ENCODE measurements around the gene KCNIP4. TPM values are rescaled to one million over a fixed set of nuclear protein-coding genes. Genes with fewer than 3 reads are reported as not detected.

KCNIP4 gene
- total RNA-seq, 1 donor from 2014 or later, result 0.59 TPM

DNA sequence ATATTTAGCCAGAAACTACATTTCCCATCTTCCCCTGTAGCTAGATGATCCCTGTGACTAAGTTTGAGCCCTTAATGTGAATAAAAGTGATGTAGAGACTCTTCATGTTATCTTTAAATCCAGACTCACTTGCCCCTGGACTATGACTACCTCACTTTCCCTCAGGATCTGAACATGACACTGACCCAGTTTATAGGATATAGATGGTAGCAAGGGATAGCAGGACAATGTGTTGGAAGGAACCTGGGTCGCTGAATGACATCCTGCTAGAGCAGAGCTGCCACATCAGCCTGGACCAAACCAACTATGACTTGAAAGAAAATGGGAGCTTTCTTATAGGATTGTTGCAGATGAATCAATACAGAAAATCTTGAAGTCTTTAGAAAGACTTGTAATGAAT lies 1110.1 kb downstream of the KCNIP4 start:
- H3K9me3 Mint-ChIP-seq (ENCODE audit: unreplicated experiment), result peaks cover 2% of the 10 kb centered on the region
- Histone ChIP-seq H4K20me1 (ENCODE audit: insufficient read depth, low read length) (no peaks in the 10 kb centered on the region), H3K4me2 (ENCODE audit: low read length) (no peak overlapping the region), H3K4me3 (ENCODE audit: insufficient read depth, low read depth, low read length) (no peak overlapping the region), H3K79me2 (ENCODE audit: insufficient read depth, low read length) (no peaks in the 10 kb centered on the region), H3K9ac (ENCODE audit: low read length) (no peak overlapping the region), H3K36me3 (ENCODE audit: insufficient read depth, low read length) (no peaks in the 10 kb centered on the region), H2AFZ (ENCODE audit: low read depth, low read length) (no peak overlapping the region), H3K9me3 (ENCODE audit: insufficient read depth, low read depth, low read length) (no peaks in the 10 kb centered on the region), H3K4me1 (ENCODE audit: insufficient read depth, low read length) (peaks cover 5% of the 10 kb centered on the region), H3K27me3 (ENCODE audit: insufficient read depth, low read length) (no peaks in the 10 kb centered on the region), H3K27ac (ENCODE audit: low read depth, low read length) (no peak overlapping the region)
- H3K4me3 Mint-ChIP-seq (ENCODE audit: unreplicated experiment), result no peak overlapping the region
- H3K27me3 Mint-ChIP-seq (ENCODE audit: low read depth, unreplicated experiment), result no peaks in the 10 kb centered on the region
- DNase-seq (ENCODE audit: low read depth), result no peak
- no peak overlapping the region for H3K27ac Mint-ChIP-seq (ENCODE audit: unreplicated experiment)
- FAIRE-seq, result no peak
- peaks cover 19% of the 10 kb centered on the region for H3K4me1 Mint-ChIP-seq (ENCODE audit: low read depth, unreplicated experiment)
- no peak for TF ChIP-seq EZH2 (IDR thresholded peaks at IDR 0.05; ENCODE audit: insufficient read depth, low read length)
- TF ChIP-seq, protein P1, sequence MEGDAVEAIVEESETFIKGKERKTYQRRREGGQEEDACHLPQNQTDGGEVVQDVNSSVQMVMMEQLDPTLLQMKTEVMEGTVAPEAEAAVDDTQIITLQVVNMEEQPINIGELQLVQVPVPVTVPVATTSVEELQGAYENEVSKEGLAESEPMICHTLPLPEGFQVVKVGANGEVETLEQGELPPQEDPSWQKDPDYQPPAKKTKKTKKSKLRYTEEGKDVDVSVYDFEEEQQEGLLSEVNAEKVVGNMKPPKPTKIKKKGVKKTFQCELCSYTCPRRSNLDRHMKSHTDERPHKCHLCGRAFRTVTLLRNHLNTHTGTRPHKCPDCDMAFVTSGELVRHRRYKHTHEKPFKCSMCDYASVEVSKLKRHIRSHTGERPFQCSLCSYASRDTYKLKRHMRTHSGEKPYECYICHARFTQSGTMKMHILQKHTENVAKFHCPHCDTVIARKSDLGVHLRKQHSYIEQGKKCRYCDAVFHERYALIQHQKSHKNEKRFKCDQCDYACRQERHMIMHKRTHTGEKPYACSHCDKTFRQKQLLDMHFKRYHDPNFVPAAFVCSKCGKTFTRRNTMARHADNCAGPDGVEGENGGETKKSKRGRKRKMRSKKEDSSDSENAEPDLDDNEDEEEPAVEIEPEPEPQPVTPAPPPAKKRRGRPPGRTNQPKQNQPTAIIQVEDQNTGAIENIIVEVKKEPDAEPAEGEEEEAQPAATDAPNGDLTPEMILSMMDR (IDR thresholded peaks at IDR 0.05; ENCODE audit: insufficient read depth, low read depth, low read length), result no peak
- H3K36me3 Mint-ChIP-seq (ENCODE audit: low read depth, unreplicated experiment), result no peaks in the 10 kb centered on the region

DNA sequence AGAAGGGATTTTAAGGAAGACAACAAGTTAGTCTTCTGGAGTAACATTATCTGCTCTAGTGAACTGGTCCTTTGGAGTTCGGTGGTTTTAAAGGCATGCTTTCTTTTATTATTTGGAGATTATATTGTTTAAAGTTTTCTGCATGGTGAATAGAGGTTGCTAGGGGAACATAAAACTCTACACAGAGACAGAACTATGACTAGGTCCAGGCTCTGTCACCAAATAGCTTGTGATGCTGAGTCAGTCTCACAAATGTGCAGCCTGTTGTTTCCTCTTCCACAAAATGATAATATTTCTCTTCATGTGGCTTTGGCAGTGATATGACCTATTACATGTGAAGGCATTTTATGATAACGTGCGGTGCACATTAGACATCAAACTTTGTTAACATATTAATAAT lies 1115.7 kb downstream of the KCNIP4 start:
- H3K4me1 ChIP-seq (ENCODE audit: insufficient read depth, low read length), result no peaks in the 10 kb centered on the region
- DNase-seq (ENCODE audit: low read depth) (peak; percentile 50), FAIRE-seq (no peak)
- no peak overlapping the region for H2AFZ ChIP-seq (ENCODE audit: low read depth, low read length)
- Mint-ChIP-seq H3K36me3 (ENCODE audit: low read depth, unreplicated experiment) (no peaks in the 10 kb centered on the region), H3K9me3 (ENCODE audit: unreplicated experiment) (peaks cover 2% of the 10 kb centered on the region), H3K27ac (ENCODE audit: unreplicated experiment) (peak overlapping the region; percentile 75), H3K4me1 (ENCODE audit: low read depth, unreplicated experiment) (peaks cover 19% of the 10 kb centered on the region), H3K4me3 (ENCODE audit: unreplicated experiment) (no peak overlapping the region), H3K27me3 (ENCODE audit: low read depth, unreplicated experiment) (no peaks in the 10 kb centered on the region)
- H3K4me2 ChIP-seq (ENCODE audit: low read length), result no peak overlapping the region
- H3K79me2 ChIP-seq (ENCODE audit: insufficient read depth, low read length), result no peaks in the 10 kb centered on the region
- H3K9me3 ChIP-seq (ENCODE audit: insufficient read depth, low read depth, low read length), result no peaks in the 10 kb centered on the region
- no peak for TF ChIP-seq EZH2 (IDR thresholded peaks at IDR 0.05; ENCODE audit: insufficient read depth, low read length)
- H3K36me3 ChIP-seq (ENCODE audit: insufficient read depth, low read length), result no peaks in the 10 kb centered on the region
- H3K9ac ChIP-seq (ENCODE audit: low read length), result no peak overlapping the region
- no peak overlapping the region for H3K4me3 ChIP-seq (ENCODE audit: insufficient read depth, low read depth, low read length)
- no peaks in the 10 kb centered on the region for H3K27me3 ChIP-seq (ENCODE audit: insufficient read depth, low read length)
- H3K27ac ChIP-seq (ENCODE audit: low read depth, low read length), result peak overlapping the region; percentile 8
- no peaks in the 10 kb centered on the region for H4K20me1 ChIP-seq (ENCODE audit: insufficient read depth, low read length)

DNA sequence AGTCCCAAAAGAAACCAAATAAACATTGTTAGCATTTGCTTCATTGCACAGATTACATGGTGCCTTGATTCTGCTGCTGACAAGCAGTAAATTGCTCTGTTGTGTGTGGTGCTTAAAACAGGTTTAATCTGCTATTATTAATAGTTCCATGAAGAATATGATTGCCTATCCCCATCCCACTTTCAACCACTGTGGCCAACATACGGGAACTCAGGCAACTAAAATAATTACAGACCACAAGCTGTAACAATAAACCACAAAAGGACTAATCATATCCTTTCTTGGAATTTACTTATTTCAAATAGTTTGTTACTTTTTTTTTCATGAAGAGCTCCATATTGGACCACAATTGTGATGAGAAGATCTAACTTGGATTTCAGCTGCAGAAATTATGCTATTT lies 1116.8 kb downstream of the KCNIP4 start:
- H3K4me2 ChIP-seq (ENCODE audit: low read length), result no peak overlapping the region
- H4K20me1 ChIP-seq (ENCODE audit: insufficient read depth, low read length), result no peaks in the 10 kb centered on the region
- Mint-ChIP-seq H3K4me1 (ENCODE audit: low read depth, unreplicated experiment) (peaks cover 24% of the 10 kb centered on the region), H3K4me3 (ENCODE audit: unreplicated experiment) (no peak overlapping the region), H3K27me3 (ENCODE audit: low read depth, unreplicated experiment) (no peaks in the 10 kb centered on the region), H3K27ac (ENCODE audit: unreplicated experiment) (peak overlapping the region; percentile 14), H3K36me3 (ENCODE audit: low read depth, unreplicated experiment) (no peaks in the 10 kb centered on the region), H3K9me3 (ENCODE audit: unreplicated experiment) (peaks cover 2% of the 10 kb centered on the region)
- no peaks in the 10 kb centered on the region for H3K36me3 ChIP-seq (ENCODE audit: insufficient read depth, low read length)
- no peak overlapping the region for H2AFZ ChIP-seq (ENCODE audit: low read depth, low read length)
- no peaks in the 10 kb centered on the region for H3K79me2 ChIP-seq (ENCODE audit: insufficient read depth, low read length)
- no peak overlapping the region for H3K4me3 ChIP-seq (ENCODE audit: insufficient read depth, low read depth, low read length)
- no peak overlapping the region for H3K9ac ChIP-seq (ENCODE audit: low read length)
- FAIRE-seq (no peak), DNase-seq (ENCODE audit: low read depth) (peak; percentile 45)
- no peak overlapping the region for H3K27ac ChIP-seq (ENCODE audit: low read depth, low read length)
- H3K27me3 ChIP-seq (ENCODE audit: insufficient read depth, low read length), result no peaks in the 10 kb centered on the region
- no peaks in the 10 kb centered on the region for H3K4me1 ChIP-seq (ENCODE audit: insufficient read depth, low read length)
- H3K9me3 ChIP-seq (ENCODE audit: insufficient read depth, low read depth, low read length), result no peaks in the 10 kb centered on the region
- TF ChIP-seq, protein P1 (IDR thresholded peaks at IDR 0.05; ENCODE audit: insufficient read depth, low read depth, low read length), result no peak
- TF ChIP-seq EZH2 (IDR thresholded peaks at IDR 0.05; ENCODE audit: insufficient read depth, low read length), result no peak
